GM21737 (cell line): ENCODE data around the gene GET4.
"Not testable (repeated sequence)": the region's sequence is repeated elsewhere in the genome, so short reads cannot be mapped to it uniquely, and the experiment has no call there.

Experiments
- ATAC-seq: cut with Tn5 transposase; IDR thresholded peaks from one replicate; pipeline ENCODE4 v1.9.1; 2021; ENCODE audit warnings: mild to moderate bottlenecking, moderate library complexity; ENCODE audit not compliant: unreplicated experiment

The GET4 gene

GRCh38 chr7:913736-914520 is 37.6 kb downstream of the GET4 start:
- ATAC-seq, result no peak

- ATAC-seq, result no peak
Observed at GRCh38 chr7:914521-915194, 38.3 kb downstream of the GET4 start.

- no peak for ATAC-seq
Observed at GRCh38 chr7:915291-916218, 39.2 kb downstream of the GET4 start.

GRCh38 chr7:916291-916941 is 40.1 kb downstream of the GET4 start:
- no peak for ATAC-seq

DNA sequence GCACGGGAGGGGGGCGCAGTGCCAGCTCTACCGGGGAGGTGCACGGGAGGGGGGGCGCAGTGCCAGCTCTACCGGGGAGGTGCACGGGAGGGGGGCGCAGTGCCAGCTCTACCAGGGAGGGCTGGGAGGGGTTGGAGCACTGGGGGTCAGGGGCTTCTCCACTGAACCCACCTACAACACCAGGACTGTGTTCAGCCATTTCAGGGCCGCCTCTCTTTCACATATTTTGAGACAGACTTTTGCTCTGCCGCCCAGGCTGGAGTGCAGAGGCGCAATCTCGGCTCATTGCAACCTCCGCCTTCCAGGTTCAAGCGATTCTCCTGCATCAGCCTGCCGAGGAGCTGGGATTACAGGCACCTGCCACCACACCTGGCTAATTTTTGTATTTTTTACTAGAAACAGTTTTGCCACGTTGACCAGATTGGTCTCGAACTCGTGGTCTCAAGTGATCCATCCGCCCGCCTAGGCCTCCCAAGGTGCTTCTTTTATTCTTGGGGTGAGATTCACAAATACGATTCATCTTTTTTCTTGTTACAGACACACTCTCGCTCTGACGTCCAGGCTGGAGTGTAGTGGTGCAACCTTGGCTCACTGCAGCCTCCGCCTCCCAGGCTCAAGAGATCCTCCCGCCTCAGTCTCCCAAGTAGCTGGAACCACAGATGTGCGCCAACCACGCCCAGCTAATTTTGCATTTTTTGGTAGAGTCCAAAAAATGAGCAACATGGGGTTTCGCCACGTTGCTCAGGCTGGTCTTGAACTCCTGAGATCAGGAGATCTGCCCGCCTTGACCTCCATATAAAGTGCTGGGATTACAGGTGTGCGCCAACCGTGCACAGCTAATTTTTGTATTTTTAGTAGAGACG is 41.1 kb downstream of the GET4 start:
- no peak for ATAC-seq

- ATAC-seq, result no peak
Observed at GRCh38 chr7:918118-918425, 41.7 kb downstream of the GET4 start.

GRCh38 chr7:918441-919113 is 42.2 kb downstream of the GET4 start:
- ATAC-seq, result no peak

- ATAC-seq, result no peak
Observed at GRCh38 chr7:919114-919442, 42.7 kb downstream of the GET4 start.

DNA sequence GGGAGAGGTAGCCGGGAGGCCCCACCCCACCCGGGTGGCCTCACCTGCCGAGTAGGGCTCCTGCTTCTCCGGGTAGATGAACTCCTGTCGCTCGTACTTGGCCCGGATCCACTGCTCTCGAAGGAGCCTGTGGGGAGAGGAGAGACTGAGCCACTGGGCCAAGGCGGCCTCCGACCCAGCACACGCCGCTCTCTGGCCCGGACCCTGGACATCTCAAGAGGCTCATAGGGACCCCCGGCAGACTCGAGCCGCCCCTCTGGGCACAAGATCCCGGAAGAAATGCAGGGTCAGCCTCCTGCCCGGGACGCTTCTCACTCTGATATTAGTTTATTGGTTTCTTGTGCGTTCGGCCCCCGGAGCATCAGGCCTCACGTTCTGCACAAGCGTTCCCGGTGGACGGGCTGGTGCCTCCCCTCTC is 43.6 kb downstream of the GET4 start:
- no peak for ATAC-seq

GRCh38 chr7:920351-921070 is 44.2 kb downstream of the GET4 start:
- ATAC-seq, result no peak

DNA sequence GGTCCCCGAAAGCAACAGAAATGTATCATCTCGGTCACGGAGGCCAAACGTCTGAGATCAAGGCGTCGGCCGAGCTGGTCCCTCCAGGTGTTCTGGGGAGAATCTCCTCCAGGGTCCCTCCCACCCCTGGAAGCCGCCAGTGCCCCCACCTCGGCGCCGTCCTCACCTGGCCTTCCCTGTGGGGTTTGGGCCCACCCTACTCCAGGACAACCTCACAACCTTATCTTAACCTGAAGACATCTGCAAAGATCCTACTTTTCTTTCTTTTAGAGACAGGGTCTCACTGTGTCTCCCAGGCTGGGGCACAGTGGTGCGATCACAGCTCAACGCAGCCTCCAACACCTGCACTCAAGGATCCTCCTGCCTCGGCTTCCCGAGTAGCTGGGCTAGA is 44.7 kb downstream of the GET4 start:
- no peak for ATAC-seq

GRCh38 chr7:921581-922333 is 45.4 kb downstream of the GET4 start:
- ATAC-seq, result no peak

DNA sequence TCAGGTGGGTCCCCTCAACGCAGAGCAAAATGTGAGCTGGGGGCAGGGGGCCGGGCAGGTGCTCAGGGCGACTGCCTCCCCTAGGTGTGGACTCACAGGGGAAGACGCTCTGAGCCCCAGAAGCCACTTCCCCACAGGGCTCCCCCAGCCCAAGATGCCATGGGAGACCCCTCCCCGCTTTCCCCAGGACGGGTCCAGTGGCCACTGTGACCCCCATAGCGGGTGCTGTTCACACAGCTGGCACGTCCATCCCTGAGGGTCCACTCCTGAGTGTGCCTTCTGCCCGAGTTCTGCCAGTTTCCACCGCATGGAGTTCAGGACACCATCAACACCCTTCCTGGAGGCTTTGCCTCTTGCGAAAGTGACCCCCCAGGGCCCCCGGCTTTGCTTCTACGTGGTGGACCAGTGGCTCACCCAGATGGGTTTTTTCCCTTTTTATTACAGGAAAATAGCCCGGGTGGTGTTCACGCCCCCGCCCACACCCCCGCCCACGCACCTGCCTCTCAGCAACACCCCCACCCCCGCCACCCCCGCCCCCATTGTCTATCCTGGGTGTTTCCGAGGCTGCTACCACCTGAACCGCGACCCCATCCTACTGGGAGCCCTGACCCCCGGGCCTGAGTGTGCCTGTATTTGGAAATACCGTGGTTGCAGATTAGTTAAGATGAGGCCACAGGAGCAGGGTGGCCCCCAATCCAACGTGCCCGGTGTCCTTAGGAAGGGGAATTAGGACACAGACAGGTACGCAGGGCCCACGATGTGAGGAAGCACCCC is 46.2 kb downstream of the GET4 start:
- ATAC-seq, result no peak

- peak; percentile 71 for ATAC-seq
Observed at GRCh38 chr7:923108-924041, 47.0 kb downstream of the GET4 start.

GRCh38 chr7:924042-924441 is 47.7 kb downstream of the GET4 start:
- not testable (repeated sequence) for ATAC-seq

- peak; percentile 41 for ATAC-seq
Observed at GRCh38 chr7:924541-925231, 48.3 kb downstream of the GET4 start.
